ENCODE results near the gene ATAD3A. TPM values are rescaled to one million over a fixed set of nuclear protein-coding genes. Genes with fewer than 3 reads are reported as not detected.

The ATAD3A gene
- total and polyA plus RNA-seq, 9 of the 15 experiments (the other 6 are each of a cell fraction or from before 2014, with no cell fraction given): 0.10 to 173 (median 36.7) TPM

- TF ChIP-seq ETV5 (CRISPR knock-in tag; IDR thresholded peaks at IDR 0.05; ENCODE audit: low read depth) (no peak), PCBP1 (IDR thresholded peaks at IDR 0.05; ENCODE audit: low read depth, low read length, poor library complexity, severe bottlenecking) (no peak), DDX20 (tag; IDR thresholded peaks at IDR 0.05; ENCODE audit: low read depth) (no peak), ZNF395 (CRISPR knock-in tag; IDR thresholded peaks at IDR 0.05) (no peak), TCFL5 (CRISPR knock-in tag; conservative IDR thresholded peaks at IDR 0.05) (no peak), DMBX1 (CRISPR knock-in tag; IDR thresholded peaks at IDR 0.05; ENCODE audit: borderline replicate concordance) (no peak), SMC3 (conservative IDR thresholded peaks at IDR 0.05; ENCODE audit: insufficient read depth, low read depth, low read length) (no peak), ZNF699 (CRISPR knock-in tag; IDR thresholded peaks at IDR 0.05; ENCODE audit: insufficient replicate concordance) (no peak), NR2C2 (CRISPR knock-in tag; IDR thresholded peaks at IDR 0.05) (no peak), NR2C2 (tag; IDR thresholded peaks at IDR 0.05) (no peak), L3MBTL2 (IDR thresholded peaks at IDR 0.05) (no peak), MIER1 (IDR thresholded peaks at IDR 0.05; ENCODE audit: low read depth) (no peak), CSDE1 (IDR thresholded peaks at IDR 0.05) (no peak)
- TF ChIP-seq, protein P1, sequence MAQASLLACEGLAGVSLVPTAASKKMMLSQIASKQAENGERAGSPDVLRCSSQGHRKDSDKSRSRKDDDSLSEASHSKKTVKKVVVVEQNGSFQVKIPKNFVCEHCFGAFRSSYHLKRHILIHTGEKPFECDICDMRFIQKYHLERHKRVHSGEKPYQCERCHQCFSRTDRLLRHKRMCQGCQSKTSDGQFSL (CRISPR knock-in tag; IDR thresholded peaks at IDR 0.05): no peak
- TF ChIP-seq, protein P1 (tag; IDR thresholded peaks at IDR 0.05): no peak
Measured at GRCh38 chr1:1578371-1578940, 66.5 kb downstream of the ATAD3A start (continued).

All from K562 (cell line).